Hematopoietic multipotent progenitor cell treated with erythropoietin and hydrocortisone succinate and interleukin-3 and kit ligand, for 6 days (in vitro differentiated cells): ENCODE results near the gene HMOX1.
"Not testable (repeated sequence)": the region's sequence is repeated elsewhere in the genome, so short reads cannot be mapped to it uniquely, and the experiment has no call there.

Experiments
- DNase-seq: peaks from one replicate; pipeline ENCODE4 v3.0.0-alpha.2; 2015

The HMOX1 gene

DNA sequence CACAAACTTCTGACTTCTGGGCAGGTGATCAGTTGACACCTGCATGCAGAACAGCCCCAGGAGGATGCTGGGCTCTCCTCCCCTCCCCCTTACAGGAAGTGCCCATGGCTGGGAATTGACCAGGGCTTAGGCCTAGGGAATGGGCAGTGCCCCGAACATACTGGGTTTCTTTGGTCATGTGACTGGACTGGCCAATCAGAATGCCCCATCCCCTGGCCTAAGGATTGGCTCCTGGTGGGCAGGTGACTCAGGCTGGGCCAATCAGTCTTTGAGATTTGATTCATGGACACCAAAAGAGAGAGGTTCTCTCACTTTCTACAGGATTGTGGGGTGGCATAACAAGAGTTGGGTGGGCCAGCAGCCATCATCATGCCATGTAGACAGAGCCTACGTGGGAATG, 56.2 kb downstream of the HMOX1 start:
- DNase-seq = peak; percentile 53

DNA sequence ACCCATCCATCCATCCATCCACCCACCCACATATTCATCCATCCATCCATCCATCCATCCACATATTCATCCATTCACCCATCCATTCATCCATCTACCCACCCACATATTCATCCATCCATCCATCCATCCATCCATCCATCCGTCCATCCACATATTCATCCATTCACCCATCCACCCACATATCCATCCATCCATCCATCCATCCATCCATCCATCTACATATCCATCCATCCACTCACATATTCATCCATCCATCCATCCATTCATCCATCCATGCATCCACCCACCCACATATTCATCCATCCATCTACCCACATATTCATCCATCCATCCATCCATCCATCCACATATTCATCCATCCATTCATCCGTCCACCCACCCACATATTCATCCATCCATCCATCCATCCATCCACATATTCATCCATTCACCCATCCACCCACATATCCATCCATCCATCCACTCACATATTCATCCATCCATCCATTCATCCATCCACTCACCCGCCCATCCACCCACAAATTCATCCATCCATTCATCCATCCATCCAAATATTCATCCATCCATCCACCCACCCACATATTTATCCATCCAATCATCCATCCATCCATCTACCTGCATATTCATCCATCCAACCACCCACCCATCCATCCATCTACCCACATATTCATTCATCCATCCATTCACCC, 57.9 kb downstream of the HMOX1 start:
- not testable (repeated sequence) for DNase-seq

DNA sequence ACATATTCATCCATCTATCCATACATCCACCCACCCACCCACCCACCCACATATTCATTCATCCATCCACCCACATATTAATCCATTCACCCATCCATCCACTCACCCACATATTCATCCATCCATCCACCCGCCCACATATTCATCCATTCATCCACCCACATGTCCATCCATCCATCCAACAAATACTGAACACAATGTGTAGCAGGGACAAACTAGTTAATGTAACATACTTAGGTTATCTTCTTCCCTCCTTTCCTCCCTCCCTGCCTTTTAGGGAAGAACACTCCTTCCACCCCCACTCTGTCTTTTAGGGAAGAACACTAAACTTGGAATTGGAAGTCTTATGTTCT, 58.4 kb downstream of the HMOX1 start:
- DNase-seq = no peak

DNA sequence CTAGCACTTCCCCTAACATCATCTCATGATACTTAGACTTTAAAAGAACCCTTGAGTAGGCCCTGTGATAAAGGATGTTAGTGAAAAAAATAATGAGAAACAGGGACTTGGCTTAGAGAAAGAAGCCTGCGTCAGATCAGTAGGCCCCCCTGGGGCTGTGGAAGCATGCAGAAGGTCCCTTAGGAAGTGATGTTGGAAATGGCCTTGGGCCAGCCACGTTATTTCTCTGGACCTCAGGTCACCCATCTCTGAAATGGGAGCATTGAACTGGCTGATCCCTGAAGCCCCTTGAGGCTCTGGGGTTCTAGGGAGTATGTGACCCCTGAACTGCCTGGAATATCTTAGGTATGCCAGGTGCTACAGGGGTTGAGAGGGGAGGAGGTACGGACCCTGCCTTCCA, 59.2 kb downstream of the HMOX1 start:
- DNase-seq = no peak

DNA sequence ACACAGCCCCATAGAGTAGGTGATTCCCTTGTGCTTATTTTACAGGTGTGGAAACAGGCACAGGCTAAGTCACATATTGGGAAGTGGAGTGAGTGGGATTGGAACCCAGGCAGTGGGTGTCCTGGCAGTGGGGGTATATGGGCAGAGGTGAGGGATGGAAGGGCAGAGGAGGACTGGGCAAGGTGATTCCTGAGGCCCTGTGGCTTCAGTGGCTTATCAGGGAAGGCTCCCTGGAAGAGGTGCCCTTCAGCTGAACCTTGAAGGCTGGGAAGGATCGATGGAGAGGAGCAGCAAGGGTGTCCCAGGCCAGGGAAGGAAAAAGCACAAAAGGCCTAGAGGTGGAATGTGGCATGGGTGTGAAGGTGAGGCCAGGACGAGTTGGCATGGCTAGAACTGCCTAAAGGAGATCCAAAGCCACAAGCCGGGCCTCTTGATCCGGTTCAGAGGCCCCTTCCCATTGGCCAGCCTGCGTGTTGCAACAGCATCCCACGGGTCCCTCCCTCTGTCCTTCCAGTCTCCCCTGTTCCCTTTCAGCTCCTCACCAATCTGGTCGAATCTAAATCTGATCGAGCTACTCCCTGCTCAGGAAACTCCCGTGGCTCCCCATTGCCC, 60.7 kb downstream of the HMOX1 start:
- no peak for DNase-seq

DNA sequence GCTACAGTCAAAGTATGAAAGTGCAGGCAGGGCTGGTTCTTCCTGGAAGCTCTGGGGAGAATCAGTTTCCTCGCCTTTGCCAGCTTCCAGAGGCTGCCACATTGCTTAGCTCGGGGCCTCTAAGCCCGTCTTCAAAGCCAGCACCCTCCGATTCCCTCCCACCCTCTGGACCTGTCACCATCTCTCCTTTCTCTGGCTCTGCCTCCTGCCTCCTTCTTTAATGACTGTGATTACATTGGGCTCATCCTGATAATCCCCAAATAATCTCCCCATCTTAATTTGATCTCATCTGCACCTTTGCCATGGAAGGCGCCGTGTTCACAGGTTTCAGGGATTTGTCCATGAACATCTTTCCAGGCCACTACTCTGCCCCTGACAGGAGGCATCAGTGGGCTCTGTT, 61.6 kb downstream of the HMOX1 start:
- DNase-seq = no peak

DNA sequence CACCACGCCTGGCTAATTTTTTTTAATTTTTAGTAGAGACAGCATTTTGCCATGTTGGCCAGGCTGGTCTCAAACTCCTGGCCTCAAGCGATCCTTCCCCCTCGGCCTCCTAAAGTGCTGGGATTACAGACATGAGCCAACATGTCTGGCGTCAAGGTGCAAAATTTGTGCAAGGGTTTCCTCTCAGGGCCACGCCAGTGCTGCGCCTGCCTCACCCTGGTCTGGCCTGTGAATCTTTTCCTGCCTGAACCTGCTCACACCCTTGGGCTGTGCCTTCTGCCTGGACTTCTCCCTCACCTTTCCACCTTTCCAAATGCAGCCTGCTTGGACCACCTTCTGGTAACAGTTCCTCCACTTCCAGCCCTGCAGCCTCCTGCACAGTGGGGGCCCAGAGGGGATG, 62.4 kb downstream of the HMOX1 start:
- DNase-seq = no peak
